Stimulated activated CD4-positive, alpha-beta T cell treated with anti-CD3 and anti-CD28 coated beads, Interleukin-1b, Interleukin-23, amount 100 ng/mL, for 24 hours (primary cell): ENCODE results near the gene TUSC2.

Source experiments
- DNase-seq, 4 experiments: peaks; one replicate each; pipeline ENCODE4 v3.0.0-alpha.2; 2020; ENCODE audit warnings: low read depth in 4 of 4, low spot score in 1 of 4

Gene TUSC2

DNA sequence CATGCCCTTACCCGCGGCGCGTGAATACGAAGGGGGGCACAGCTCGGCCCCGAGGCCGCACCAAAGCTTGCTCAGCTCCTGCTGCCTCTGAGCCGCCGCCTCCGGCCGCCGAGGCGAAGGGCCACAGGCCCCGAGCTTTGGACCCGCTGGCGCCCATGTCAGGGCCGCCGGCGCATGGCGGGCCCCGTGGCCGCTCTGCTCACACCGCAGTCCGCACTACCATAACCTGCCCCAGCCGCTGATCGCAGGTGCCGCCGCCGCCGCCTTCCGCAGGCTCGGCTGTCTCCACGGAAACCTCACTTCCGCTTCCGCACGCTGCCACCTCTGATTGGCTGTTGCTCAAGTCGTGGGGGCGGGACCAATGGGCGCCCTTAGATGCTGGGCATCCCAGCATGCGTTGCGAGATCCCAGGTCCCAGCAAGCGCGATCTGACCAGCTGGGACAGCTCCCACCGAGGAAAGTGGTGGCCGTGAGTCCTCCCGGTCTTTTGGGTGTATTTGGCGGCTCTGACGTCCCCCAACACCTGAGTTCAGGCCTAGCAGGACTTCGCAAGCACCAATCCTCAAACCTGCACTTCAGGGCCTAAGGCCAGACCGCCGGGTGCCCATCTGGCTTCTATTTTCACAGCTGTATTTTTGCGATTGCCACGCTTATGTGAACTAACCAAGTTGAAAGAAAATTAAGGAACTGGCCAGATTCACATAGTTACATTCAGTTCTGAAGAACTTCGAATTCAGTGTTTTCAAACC lies at the start of gene TUSC2:
TUSC2 (minus strand) TSS at position 281 of the 749 bp plus-strand sequence; CDS start at position 157, 124 bp downstream.
- DNase-seq = peak; percentile 89 to 94 (median 92)

GRCh38 chr3:50375258-50375931 lies 47.4 kb upstream of the TUSC2 start:
- no peak for DNase-seq

GRCh38 chr3:50374363-50375257 lies 46.6 kb upstream of the TUSC2 start:
- no peak for DNase-seq

DNA sequence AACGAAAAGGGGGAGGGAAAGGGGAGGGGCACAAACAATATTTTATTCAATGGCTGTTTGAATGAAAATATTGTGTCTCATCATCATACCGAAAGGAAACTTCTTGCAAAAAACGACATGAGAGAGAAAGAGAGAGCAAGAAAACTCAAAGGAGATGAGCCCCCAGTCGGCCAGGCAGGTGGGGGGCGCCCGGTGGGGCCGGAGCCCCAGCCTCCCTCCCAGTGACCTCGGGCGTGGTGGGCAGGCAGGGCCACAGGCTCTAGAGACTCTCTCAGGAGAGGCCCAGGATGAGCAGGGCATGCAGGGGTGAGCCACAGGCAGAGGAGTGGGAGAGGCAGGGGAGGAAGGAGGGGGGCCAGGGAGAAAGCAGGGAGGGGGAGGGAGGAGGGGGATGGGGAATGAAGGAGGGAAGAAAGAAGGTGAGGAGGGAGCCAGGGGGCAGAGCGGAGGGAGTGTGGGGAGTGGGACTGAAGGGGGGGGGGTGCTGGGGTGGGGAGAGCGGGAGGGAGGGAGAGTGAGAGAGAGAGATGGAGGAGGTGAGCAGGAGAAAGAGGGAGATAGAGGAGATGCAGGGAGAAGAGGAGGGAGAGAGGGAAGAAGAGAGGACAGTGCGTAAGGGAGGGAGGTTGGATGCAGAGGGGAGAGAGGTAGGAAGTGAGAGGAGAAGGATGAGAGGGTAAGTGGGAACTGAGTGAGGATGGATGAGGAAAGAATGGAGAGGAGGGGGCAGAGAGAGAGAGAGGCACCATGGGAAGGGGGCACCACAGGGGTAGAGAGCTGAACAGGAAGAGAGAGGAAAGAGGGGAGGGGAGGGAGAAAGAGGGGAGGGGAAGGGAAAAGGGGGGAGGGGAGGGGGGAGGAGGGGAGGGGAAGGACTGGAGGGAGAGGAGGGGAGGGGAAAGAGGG lies 45.4 kb upstream of the TUSC2 start:
- DNase-seq = no peak

DNA sequence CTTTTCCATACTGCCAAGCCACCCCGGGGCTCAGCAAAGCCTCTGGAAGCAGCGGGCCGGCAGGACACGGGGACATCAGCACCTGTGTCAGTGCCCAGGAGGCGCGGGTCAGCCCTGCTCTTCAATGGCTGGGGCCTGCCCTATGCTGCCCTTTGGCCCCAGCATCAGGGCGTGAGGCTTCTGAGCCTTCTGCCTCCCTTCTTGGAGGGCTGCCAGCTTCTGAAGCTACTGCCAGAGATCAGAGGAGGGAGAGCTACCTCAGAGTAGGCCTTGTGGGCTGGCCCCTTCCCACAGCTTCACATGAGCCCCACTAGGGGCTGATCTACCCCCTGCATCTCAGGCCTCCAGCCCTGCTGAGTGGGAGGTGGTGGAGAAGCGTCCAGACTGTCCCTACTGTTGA lies 44.3 kb upstream of the TUSC2 start:
- no peak for DNase-seq

- no peak for DNase-seq
Measured at GRCh38 chr3:50371133-50371685, 43.2 kb upstream of the TUSC2 start.

DNA sequence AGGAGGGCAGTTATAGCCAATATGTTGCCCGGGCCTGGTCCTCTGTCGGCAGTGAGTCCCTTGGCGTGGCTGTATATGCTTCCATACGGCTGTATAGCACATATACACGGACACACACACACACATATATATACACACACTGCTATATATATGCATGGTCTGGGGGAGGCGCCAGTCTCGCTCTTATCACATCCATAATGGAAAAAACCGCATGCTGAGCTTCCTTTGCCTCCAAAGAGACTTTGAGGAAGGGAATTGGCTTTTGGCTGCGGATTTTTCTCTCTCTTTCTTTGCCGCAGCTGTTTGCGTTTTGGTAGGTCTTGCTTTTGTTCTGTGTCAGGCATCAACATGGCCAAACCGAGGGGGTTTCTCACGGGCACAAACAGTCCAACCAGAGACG lies 42.6 kb upstream of the TUSC2 start:
- no peak for DNase-seq

DNA sequence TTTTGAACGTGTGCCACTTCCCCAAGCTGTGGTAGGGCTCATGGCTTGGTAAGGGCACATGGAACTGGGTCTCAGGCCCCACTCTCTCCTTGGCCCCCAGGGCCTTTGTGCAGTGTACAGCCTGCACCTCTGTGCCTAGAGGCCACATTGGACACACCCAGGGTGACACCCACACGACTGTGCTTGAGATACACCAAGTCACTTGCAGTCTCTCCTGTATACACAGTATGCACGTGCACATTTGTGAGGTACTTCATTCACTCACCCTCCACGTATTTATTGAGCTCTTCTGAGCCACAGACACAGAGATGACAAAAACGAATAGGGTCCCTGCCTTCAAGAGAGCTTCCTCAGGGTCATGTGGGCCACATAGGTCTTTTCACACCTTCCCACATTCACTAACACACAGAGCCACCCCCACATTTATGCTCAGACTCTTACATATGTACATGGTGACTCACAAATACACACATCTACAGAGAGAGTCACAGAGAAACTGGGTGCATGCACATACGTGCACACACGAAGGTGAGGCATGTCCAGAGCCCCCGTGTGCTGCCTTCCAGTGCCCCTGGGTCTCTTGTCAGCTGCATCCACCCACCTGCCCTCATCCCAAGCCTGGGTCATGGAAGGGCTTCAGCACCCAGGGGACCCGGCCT lies 41.1 kb upstream of the TUSC2 start:
- no peak for DNase-seq

GRCh38 chr3:50365842-50366220 lies 37.8 kb upstream of the TUSC2 start:
- no peak for DNase-seq

DNA sequence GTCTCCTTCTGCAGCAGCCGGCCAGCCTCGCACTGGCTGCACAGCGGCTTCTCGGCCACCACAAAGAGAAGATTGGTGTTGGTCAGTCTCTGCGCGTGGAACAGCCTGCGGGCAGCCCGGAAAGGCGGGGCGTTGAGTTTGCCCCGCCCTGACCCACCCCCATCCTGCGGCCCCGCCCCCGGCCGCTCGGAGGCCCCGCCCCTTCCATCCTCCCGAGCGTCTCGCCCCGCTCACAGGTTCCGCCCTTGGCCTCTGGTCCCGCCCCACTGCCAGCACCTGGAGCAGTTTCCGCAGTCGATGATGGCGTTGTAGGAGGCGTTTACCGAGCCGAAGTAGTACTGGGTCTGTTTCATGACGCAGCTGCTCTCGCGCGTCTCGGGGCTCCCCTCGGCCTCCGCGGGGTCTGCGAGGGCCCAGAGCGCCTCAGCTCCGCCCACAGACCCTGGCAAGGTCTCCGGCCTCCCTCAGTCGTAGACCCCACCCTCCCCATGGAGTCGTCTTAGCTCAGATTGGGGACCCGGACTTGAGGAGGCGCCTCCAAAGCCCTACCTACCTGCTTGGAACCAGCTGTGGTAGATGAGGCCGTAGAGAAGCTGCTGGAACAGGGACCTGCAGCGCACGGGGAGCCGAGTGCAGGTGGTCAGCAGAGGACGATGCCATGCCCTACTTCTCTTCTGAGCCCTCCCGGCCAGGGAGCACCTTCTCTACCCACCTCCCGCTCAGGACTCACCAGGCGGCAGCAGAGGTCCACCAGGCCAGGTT lies 37.2 kb upstream of the TUSC2 start:
- DNase-seq = peak; percentile 84 to 92 (median 89)

DNA sequence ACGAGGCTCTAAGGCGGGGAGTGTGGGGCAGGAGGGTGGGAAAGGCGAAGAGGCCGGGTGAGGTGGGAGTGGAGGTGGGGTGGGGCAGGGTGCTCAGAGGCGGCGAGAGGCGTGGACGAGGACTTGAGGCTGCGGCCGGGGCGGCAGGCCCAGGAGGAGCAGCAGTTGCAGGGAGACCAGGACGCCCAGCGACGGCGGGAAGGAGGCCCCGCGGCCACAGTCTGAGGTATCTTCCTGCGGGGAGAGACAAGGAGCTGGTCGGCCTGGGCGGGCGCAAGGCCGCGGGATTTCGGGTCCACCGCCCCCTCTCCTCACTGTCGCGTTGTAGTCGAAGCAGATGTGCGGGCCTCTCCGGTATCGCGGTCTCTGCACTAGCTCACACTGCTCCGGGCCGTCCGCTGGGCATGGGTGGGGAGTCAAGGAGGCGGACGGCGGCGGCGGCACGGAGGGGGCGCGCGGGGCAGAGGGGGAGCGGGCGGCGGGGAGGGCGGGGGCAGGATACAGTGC lies 36.6 kb upstream of the TUSC2 start:
- DNase-seq = no peak

DNA sequence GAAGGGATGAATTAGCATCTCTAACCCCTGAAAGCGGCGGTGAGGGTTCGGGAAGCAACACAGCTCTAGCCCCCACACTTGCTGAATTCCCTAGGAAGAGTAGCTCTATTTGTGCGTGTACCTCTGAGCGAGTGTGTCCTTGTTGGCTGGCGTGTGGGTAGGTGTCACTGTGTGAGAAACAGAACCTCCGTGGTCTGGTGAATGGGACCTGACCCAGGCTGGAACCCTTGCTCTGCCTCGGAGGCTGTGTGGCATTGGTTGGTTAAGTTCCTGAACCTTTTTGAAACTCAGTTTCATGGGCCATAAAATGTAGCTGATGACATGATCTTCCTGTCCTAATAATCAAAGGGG lies 31.7 kb upstream of the TUSC2 start:
- no peak for DNase-seq

- peak; percentile 86 to 92 (median 90) for DNase-seq
Measured at GRCh38 chr3:50358911-50359759, 31.1 kb upstream of the TUSC2 start, which contains the start of gene TMEM115. Gene TMEM115, minus strand, starts transcription at chr3:50359521. Its CDS starts 458 bp downstream, at chr3:50359063.

DNA sequence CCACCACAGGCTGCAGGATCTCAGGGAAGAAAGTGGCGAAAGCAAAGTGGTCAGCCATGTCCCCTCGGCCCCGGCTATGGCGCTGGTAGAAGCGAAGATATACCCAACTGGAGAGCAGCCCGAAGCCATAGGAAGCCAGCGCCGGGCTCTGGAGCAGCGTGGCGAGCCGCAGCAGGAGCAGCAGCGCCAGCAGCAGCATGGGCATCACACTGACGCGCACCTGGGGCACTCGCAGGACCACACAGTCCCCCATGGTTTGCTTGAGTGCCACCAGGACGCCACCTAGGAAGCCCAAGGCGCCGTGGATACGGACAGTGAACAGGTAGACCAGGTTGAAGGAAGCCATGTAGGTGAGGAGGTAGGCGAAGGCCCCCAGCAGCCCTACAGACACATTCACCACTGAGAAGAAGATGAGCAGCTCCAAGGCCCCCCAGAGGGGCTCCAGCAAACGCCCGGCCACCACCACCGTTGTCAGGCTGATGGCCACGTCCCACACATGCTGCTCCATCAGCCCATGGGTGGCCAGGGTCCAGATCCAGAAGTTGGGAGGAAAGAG lies 30.4 kb upstream of the TUSC2 start:
- no peak for DNase-seq

DNA sequence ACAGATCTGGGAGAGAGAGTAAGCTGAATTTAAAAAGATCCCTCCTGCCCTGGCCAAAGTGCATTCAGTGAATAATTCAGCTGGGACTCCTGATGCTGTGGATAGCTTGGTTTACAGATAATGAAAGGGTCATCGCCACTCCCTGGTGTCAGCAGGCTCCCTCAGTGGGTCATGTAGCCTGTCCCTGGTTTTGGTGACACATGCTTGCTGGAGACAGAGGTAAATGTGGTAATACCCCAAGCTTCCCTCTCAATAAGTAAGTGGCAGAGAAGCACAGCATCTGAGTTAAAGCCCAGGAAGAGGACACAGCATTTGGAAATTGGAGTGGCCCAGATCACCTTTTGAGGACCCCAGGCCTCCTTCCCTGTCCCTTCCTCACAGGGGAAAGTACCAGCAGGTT lies 29.5 kb upstream of the TUSC2 start:
- no peak for DNase-seq

- no peak for DNase-seq
Measured at GRCh38 chr3:50356553-50356952, 28.5 kb upstream of the TUSC2 start.

DNA sequence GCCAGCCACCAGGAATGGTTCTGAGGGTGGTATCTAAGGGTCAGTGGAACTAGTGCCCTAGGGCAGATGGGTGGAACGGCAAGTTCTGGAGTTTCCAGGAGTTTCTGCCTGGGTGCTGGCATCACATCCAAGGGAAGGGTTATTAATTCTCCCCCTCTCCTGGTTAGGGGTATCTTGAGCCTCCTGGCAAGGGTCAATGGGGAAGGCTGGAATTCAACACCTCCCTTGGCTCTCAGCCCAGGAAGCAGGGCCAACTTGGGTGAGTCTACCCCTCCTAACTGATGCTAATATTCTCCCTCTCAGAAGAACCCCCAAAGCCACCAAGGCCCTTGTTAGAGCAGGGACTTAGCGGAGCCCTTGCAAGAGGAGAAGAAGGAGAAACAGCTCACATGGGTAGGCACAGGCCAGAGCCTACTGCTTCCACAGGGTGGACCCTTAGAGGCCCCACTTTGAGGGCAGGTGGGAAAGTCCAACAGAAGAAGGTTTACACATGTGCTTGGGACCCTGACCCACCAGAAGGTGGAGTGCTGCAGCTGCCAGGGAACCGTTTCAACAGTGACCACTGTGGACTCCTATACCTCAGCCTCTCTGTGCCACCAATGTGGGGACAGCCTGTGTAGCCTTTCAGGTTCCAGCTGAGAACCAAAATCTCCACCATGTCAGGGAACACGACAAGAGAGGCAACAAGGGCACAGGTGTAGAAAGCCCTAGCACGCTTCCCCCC lies 28.0 kb upstream of the TUSC2 start:
- no peak for DNase-seq
